Endothelial cell of hepatic sinusoid (primary cell): ENCODE data around the gene ALCAM.
"Not testable (repeated sequence)": the region's sequence is repeated elsewhere in the genome, so short reads cannot be mapped to it uniquely, and the experiment has no call there.

Experiments used
- in situ Hi-C: cut with HindIII; loops from 2 replicates; pipeline ENCODE4 v1.10.0; 2017; ENCODE audit warnings: low sequenced_read_pairs

ALCAM gene

DNA sequence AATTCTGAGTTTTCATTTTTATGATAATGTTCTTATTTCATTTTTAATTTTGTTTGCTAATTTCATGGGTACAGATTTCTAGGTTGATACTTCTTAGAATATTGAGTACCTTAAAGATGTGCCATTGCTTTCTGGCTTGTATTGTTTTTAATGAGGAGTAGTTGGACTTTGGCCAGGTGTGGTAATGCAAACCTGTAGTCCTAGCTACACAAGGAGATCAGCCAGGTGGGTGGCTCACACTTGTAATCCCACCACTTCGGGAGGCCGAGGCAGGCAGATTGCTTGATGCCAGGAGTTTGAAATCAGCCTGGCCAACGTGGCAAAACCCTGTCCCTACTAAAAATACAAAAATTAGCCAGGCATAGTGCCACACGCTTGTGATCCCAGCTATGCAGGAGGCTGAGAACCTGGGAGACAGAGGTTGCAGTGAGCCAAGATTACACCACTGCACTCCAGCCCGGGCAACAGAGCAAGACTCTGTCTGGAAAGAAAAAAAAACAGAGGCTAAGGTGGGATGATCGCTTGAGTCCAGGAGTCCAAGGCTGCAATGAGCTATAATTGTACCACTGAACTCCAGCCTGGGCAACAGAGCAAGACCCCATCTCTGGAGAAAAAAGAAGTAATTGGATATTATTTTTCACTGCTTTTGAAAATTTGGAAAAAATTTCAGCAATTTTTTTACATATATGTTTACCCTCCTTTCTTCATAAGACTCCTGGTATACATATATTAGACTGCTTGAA, 198.0 kb downstream of the ALCAM start:
- in situ Hi-C loops, result no loop called here

- in situ Hi-C loops, result no loop called here
Observed at GRCh38 chr3:105571005-105571404, 204.3 kb downstream of the ALCAM start.

GRCh38 chr3:105572501-105572900, 205.8 kb downstream of the ALCAM start:
- in situ Hi-C loops, result no loop called here

GRCh38 chr3:105579439-105579838, 212.7 kb downstream of the ALCAM start:
- in situ Hi-C loops, result no loop called here

DNA sequence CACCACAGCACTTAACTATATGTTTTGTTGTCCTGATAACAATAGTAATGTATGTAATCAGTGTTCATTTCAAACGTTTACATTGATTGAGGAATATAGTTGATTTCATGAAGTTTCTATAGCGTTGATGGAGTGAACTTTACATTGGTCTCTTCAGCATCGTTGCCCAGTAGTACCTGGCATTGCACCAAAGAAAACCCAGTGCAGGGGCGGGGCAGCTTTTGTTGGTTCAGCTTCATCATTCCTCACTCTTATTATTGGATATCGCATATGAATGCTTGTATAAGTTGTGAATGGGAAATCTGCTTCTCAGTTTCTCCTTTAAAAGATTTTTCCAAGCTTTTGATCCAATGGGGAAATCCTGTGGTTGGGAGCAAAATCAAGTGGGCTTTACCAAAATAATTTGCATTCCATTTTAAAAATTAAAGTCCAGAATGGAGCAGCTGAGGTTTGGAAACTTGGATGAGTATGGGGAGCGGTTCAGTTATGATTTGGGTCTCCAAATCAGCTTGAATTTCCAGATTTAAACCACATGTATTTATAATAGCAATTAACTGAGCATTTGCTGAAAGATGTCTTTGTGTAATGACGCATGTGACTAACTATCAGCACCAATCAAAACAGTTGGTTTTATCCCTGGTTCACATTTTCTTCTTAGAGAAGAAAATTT, 213.7 kb downstream of the ALCAM start:
- in situ Hi-C loops, result no loop called here

DNA sequence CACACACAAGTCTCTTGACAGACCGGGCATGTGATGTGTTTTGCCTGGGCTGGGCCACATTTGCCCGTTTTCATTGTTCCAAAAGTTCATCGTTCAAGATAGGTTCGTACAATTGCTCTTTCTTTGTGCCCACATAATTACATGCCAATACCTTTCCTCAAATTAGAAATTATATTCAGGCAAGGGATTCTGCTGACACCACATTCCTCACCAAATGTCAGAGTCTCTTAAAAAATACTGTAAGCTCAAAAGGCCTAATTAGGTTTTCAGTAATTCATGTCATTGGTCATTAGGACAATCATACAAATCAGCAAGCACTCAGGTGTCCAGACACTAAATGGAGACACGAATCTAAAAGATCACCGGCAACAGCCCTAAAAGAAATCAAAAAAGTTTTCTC, 215.3 kb downstream of the ALCAM start:
- in situ Hi-C loops, result no loop called here

DNA sequence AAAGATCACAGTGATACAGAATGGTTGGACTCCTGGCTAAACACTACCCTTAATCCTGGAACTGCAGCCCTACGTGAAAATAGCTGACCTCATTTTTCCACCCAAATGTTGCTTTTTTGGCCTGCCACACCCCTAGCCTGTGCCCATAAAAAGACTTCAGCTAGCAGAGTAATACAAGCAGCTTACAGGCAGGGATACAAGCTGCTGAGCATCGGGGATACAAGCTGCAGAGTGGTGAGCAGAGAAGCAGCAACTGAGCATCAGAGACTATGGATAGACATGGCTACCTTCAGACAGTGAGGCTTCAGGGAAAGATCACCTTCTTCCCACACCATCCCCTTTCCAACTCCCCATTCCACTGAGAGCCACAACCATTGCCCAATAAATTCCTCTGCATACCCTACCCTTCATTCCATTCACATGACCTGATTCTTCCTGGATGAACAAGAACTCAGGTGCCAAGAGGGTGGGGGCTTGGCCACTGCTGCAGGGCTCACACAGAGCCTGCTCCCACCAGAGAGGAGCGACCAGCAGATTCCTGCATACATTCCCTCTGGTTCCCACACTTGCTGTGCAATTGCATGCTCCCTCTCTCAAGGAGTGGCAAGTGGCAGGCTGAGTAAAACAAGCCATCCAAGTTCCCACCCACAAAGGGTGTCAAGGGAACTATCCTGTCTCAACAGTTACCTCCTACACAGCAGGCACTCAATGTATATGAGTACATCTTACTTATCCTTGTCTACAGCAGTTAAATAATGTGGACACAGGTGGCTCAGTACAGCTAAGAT, 217.5 kb downstream of the ALCAM start:
- in situ Hi-C loops, result no loop called here

DNA sequence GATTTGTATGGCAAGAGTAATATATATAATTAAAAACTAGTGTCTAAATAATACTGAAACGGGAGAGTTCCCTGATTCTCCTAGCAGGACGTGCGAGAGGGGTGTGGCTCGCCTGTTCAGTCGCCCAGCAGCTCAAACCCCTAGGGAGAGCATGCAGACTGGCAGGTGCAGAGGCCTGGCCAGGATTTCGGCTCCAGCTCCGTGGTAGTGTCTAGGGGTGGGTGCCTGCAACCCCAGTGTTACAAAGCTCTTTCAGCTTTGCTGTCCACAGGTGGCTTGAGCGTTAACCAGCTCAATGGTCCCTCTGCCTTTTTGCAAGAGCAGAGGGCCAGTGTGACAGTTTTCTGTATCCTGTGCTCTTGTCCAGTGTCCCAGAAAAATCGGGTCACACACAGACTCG, 226.6 kb downstream of the ALCAM start:
- in situ Hi-C loops, result no loop called here

GRCh38 chr3:105594219-105594618, 227.5 kb downstream of the ALCAM start:
- in situ Hi-C loops, result no loop called here

DNA sequence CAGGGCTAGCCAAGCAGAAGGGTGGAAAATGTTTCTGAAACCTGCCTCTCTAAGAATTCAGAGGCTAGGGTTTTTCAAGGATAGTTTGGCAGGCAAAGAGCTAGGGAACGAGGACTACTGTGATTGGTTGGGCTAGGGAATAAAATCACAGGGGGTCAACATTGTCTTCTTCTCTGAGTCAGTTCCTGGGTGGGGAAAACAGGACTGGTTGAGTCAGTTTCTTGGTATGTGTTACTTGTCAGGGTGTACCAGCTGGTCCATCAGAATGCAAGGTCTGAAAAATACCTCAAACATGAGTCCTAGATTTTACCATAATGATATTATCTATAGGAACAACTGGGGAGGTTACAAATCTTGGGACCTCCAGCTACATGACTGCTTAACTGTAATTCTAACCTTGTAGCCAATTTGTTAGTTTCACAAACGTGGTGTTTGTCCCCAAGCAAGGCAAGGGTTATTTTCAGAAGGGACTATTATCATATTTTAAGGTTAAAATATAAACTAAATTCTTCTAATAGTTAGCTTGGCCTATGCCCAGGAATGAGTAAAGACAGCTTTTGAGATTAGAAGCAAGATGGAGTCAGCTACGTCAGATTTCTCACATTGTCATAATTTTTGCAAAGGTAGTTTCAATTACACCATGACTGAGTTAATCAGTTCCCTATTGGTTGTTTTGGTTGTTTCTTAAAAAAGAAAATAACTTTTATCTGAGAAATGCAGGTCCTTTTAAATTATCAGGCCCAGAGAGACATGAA, 231.5 kb downstream of the ALCAM start:
- in situ Hi-C loops, result no loop called here

- in situ Hi-C loops, result no loop called here
Observed at GRCh38 chr3:105599350-105599749, 232.6 kb downstream of the ALCAM start.

DNA sequence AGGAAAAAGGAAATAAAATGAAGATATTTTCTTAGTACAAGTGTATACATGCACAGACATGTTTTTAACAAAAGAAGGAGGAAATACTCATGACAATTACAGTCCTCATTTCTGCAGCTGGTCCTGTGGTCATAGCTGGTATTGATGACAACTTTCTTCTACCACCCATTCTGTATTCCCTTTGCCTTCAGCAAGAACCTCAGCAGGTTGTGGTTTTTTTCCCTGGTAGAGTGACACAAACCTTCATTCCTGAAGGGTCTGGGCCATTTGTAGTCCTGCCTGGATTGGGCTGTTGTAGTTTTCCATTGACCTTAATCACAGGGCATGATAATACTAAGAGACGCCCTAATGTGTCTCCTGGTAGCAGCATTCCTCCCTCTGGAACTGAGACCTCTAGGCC, 235.0 kb downstream of the ALCAM start:
- in situ Hi-C loops, result not testable (repeated sequence)

DNA sequence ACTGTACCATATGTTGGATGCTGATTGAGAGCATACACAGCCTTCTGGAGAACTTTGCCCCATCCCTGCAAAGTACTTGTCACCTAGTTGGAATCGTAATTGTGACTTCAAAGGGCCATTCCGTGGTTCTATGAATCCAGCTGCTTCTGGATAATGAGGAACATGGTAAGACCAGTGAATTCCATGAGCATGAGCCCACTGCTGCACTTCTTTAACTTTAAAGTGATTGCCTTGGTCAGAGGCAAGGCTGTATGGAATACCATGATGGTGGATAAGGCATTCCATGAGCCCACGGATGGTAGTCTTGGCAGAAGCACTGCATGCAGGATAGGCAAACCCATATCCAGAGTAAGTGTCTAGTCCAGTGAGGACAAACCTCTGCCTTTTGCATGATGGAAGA, 235.6 kb downstream of the ALCAM start:
- in situ Hi-C loops, result not testable (repeated sequence)

DNA sequence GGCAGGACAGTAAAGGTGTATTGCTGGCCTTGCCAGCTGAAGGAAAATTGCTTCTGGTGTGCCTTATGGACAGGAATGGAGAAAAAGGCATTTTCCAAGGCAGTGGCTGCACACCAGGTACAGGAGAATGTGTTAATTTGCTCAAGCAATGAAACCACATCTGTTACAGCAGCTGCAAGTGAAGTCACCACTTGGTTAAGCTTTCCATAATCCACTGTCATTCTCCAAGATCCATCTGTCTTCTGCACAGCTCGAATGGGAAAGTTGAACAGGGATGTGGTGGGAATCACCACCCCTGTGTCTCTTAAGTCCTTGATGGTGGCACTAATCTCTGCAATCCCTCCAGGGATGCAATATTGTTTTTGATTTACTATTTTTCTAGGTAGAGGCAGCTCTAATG, 236.8 kb downstream of the ALCAM start:
- in situ Hi-C loops, result not testable (repeated sequence)

GRCh38 chr3:105606016-105606415, 239.3 kb downstream of the ALCAM start:
- in situ Hi-C loops, result no loop called here

DNA sequence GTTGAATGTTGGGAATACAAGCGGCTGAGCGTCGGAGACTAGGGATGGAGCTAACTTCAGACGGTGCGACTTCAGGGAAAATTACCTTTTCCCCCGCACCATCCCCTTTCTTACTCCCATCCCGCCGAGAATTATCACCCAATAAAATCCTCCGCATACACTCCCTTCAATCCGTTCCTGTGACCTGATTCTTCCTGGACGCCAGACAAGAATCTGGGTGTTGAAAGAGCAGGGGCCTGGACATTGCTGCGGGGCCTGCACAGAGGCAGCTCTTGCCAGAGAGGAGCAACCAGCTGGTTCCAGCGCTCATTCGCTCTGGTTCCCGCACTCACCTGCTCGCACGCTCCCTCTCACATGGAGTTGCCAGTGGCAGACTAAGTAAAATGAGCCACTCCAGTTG, 241.9 kb downstream of the ALCAM start:
- in situ Hi-C loops, result no loop called here

- in situ Hi-C loops, result no loop called here
Observed at GRCh38 chr3:105610473-105610872, 243.8 kb downstream of the ALCAM start.

- in situ Hi-C loops, result no loop called here
Observed at GRCh38 chr3:105611304-105612192, 244.8 kb downstream of the ALCAM start.

- in situ Hi-C loops, result no loop called here
Observed at GRCh38 chr3:105613120-105613519, 246.4 kb downstream of the ALCAM start.
